Stimulated activated CD4-positive, alpha-beta T cell treated with anti-CD3 and anti-CD28 coated beads, Interleukin-12 subunit alpha, Interleukin-12 subunit beta, amount 100 ng/mL, for 4 hours (primary cell): Measurements from ENCODE around the gene CTSK.
"Not testable (repeated sequence)": the region's sequence is repeated elsewhere in the genome, so short reads cannot be mapped to it uniquely, and the experiment has no call there.

ENCODE experiments used
- DNase-seq: peaks from one replicate; pipeline ENCODE4 v3.0.0-alpha.2; 2020

Gene CTSK

DNA sequence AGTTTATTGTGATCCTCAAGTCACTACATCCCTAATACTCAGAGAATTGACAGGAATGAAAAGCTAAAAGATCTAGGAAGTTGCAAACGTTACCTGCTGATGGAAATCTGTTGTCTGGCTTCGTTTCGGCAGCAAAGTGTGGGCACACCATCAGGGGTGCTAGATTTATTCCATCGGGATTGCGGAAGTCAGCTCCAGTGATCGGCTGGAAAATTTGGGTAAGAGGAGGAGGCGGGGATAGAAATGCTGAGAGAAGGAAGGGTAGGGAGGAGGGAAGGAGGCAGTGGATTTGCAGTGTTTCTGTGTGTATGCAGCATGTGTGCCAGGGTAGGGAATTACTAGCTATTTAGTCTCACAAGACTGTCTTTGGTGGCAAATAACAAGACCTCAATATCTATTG lies at the start of gene CTSK:
CTSK (minus strand) TSS at position 140 of the 400 bp plus-strand sequence. CDS start 1,455 bp downstream, outside the sequence.
- DNase-seq: no peak

DNA sequence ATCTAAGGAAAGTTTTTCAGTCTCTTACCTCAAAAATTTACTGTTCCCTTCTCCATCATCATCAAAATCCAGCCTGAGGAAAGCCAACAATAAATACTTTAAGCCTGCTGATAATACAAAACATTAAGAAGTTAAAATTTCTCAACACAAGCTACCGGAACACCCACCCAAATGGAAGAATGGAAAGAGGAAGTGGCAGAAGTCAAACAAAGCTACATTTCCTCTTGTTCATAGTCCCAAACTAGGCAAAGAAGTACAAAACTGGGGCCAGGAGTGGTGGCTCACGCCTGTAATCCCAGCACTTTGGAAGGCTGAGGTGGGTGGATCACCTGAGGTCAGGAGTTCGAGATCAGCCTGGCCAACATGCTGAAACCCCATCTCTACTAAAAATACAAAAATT lies 44.7 kb upstream of the CTSK start:
- not testable (repeated sequence) for DNase-seq

DNA sequence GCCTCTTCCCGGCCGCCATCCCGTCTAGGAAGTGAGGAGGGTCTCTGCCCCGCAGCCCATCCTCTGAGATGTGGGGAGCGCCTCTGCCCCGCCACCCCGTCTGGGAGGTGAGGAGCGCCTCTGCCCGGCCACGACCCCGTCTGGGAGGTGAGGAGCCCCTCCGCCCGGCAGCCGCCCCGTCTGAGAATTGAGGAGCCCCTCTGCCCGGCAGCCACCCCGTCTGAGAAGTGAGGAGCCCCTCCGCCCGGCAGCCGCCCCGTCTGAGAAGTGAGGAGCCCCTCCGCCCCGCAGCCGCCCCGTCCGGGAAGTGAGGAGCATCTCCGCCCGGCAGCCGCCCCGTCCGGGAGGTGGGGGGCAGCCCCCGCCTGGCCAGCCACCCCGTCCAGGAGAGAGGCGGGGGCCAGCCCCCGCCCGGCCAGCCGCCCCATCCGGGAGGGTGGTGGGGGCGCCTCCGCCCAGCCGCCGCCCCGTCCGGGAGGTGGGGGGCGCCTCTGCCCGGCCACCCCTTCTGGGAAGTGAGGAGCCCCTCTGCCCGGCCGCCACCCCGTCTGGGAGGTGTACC lies 42.8 kb upstream of the CTSK start:
- DNase-seq: not testable (repeated sequence)

DNA sequence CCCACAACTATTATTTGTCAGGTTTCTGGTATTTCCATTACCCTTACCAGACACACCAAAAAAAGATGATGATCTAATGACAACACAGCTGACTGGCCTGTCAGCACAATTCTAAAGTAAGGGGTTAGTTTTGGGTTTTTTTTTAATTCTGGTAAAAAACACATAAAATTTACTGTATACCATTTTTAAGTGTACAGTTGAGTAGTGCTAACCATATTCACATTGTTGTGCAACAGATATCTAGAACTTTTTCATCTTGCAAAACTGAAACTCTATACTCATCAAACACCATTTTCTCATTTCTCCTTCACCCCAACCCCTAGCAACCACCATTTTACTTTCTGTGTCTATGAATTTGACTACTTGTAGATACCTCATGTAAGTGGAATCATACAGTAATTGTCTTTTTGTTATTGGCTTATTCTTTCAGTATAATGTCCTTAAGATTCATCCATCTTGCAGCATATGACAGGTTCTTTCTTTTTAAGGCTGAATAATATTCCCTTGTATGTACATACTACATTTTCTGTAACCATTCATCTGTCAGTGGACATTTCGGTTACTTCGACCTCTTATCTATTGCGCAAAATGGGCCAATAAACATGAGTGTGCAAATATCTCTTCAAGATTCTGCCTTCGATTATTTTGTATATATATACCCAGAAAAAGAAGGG lies 38.5 kb upstream of the CTSK start:
- DNase-seq: no peak

DNA sequence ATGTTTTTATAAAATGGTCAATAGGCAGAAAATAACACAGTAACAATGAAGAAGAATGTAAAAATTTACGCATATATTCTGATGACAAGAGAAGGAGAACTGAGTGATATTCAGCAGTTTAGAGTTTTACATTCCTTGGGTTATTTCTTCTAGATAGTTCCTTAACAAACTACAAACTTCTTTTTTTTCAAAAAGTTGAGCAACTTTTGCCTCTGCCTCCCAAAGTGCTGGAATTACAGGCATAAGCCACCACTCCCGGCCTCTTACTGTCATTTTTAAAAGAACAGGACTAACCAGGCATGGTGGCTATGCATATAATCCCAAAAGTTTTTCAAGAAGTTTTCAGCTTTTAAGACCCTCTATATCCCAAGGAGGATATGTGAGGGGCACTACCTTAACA lies 35.4 kb upstream of the CTSK start:
- no peak for DNase-seq

DNA sequence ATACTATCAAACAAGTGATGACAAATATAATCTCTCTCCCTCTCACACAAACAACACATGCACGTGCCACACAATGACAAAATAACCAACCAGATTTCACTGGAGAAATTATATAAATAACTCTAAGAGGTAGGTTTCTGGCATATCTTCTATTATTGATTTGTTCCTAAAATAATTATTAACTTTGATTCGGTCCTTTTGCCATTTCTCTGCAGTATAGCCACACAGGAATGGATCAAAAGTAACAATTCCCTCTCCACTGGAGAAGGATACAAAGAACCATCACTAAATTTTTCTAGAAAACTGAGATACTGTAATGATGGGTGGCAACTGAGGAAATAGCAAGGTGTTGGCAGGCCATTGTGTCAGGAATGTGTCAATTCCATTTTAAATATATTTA lies 34.9 kb upstream of the CTSK start:
- no peak for DNase-seq

DNA sequence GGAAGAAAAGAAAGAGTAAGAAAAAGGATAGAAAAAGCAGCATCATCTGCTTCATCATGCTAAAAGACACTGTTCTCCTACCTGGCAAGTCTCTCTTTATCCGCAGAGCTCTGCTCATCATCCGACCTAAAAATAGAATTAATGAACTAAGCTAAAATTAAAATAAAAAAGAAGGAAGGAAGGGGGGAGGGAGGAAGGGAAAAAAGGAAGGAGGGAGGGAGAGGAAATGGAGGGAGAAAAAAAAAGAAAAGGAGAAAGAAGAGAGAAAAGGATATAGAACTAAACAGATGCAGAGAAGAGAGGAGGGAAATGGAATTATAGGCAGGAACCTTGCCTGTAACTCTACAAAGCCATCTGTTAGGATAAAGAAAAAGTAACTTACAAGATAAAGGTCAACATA lies 34.3 kb upstream of the CTSK start:
- DNase-seq: no peak

DNA sequence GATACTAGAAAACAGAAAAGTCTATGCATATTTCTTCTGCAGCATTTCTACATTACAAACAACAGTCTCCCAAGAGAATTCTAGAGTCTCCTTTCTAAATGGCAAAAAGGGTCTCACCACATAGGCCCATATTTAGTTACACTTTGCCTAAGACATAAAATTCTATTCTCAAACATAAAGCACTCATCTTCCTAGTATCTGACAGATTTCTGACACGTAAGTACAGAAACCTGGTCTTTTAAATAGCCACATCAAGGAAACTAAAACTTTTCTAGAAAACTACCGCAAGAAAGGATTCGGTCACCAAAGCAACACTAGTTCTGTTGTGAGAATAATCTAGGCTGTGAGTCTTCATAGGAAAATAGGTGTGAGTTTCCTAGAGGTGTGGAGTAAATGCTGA lies 33.6 kb upstream of the CTSK start:
- DNase-seq: no peak

DNA sequence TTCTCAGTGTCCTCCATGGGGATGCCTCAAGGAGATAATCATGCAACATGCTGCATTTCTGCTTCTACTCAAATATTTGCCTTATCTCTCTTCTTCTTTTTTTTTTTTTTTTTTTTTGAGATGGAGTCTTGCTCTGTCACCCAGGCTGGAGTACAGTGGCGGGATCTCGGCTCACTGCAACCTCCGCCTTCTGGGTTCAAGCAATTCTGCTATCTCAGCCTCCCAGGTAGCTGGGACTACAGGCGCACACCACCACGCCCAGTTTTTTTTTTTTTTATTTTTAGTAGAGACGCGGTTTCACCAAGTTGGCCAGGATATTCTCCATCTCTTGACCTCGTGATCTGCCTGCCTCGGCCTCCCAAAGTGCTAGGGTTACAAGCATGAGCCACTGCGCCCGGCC lies 32.8 kb upstream of the CTSK start:
- not testable (repeated sequence) for DNase-seq

DNA sequence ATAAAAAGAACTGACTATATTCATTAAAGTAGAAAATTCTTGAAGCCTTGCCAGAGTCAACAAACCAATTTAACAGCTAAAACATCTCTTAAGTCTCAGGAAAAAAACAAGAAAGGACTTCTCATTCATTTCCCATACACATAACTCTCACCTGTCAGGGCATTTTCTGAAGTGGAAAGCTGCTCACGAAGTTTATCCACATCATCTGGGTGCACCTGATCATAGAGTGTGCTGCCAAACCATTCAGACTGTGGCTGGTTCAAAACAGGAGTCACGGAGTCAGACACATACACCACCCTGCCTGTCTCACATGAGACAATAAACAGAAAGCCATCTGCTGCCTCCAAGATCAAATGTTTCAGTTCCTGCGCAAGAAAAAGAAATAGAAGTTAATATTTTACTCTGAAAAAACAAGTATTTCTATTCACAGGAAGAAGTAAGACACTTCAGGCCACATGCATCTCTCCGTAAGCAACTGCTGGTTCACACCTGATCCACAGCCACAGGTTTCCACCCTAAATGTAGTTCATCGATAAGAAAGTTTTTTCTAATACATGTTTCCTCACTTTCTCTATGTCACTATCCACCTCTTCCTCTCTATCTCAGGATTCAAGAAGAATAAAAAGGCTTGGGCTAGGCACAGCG lies 28.2 kb upstream of the CTSK start:
- DNase-seq: no peak

DNA sequence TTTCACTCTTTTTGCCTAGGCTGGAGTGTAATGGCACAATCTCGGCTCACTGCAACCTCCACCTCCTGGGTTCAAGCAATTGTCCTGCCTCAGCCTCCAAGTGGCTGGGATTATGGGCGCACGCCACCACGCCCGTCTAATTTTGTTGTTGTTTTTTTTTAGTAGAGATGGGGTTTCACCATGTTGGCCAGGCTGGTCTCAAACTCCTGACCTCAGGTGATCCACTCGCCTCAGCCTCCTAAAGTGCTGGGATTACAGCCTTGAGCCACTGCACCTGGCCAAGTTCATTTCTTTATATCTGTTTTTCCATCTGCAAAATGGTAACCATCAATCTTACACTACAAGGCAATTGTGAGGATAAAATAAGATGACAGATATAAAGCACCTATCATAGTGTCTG lies 25.9 kb upstream of the CTSK start:
- DNase-seq: not testable (repeated sequence)

DNA sequence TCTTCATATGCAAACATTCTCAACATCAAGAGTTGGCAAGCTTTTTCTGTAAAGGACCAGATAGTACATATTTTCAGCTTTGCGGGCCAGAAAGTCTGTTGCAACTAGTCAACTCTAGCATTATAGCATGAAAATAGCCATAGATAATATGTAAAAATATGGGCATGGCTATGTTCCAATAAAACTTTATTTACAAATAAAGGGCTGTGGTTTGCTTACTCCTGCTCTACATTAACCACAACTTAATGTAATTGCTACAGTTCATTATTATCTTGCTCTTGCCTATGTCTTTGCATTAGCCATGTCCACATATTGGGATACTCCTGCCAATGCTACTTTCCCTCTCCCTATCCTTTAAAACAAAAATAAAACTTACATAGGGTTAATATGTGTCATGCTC lies 24.5 kb upstream of the CTSK start:
- no peak for DNase-seq

DNA sequence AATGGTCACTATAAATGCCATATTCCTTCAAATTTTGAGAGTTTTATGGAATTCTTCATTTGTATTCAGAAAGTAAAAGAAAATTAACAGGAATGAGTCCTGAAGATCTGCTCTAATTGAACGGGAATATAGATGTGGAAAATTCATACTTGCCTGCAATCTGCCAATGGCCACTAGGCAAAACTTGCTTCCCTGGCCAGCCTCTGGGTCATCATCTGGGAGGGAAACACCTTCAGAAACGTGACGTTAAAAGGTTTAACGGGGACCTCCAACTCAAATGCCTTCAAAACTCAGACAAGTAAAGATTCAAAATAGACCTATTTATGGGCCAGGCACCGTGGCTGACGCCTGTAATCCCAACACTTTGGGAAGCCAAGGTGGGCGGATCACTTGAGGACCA lies 21.7 kb upstream of the CTSK start:
- DNase-seq: no peak

DNA sequence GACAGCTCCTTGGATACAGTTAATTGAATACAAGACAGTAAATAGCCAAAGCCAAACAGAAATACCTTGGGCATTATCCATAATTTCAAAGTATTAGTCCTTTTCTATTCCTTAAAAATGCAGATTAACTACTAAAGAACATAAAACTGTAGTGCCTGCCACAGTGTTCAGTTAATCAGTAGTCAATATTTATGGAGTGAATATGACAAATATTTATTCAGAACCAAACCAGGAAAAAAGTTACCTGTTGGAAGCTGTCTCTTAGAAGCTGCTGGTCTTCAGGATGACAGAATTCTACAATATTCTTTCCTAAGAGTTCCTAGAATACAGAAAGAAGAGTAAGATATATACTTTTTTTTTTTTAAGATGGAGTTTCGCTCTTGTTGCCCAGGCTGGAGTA lies 18.2 kb upstream of the CTSK start:
- no peak for DNase-seq

DNA sequence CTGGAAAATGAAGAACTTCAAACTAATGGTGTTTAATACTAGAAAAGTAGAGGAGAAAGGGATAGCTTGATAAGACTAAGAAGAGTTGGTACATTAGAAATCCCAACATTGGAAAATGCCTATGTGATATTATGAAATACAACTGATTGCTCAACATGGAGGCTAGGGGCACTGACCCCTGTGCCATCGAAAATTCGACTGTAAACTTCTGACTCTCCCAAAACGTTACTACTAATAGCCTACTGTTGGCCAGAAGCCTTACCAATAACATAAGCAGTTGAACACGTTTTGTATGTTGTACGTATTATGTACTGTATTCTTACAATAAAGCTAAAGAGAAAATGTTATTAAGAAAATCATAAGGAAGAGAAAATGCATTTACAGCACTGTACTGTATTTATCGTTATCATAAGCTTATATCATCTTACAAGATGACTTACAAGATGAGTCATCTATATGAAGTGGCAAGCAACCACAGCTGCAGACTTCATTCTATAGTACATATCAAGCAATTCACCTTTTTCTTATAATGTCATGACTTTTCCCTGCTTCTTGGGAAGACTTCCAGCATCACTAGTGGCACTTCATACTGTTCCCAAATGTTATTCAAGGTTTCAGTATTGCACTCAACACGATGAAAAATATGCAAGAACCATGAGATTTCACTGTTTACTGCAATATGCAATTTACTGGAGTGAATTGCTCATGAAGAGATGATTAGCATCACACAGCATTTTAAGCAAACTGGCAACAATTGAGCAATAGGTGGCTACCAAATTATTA lies 12.9 kb upstream of the CTSK start:
- DNase-seq: no peak

DNA sequence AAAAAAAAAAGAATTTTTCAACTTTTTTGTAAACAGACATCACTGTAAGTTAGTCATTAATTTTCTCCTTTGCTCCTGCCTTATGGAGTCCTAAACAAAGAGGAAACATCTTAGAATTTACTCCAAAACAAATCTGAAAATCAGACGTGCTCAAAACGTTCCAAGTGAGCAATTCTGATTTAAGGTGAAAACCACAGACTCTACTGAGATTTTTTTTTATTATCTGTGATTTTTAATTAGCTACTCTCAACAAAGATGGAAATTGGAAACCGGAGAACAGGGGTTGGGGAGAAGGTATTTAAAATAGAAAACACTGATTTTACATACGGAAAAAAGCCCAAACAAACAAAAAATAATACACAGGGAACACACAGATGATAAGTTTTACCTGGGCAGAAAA lies 7.8 kb upstream of the CTSK start:
- DNase-seq: no peak

DNA sequence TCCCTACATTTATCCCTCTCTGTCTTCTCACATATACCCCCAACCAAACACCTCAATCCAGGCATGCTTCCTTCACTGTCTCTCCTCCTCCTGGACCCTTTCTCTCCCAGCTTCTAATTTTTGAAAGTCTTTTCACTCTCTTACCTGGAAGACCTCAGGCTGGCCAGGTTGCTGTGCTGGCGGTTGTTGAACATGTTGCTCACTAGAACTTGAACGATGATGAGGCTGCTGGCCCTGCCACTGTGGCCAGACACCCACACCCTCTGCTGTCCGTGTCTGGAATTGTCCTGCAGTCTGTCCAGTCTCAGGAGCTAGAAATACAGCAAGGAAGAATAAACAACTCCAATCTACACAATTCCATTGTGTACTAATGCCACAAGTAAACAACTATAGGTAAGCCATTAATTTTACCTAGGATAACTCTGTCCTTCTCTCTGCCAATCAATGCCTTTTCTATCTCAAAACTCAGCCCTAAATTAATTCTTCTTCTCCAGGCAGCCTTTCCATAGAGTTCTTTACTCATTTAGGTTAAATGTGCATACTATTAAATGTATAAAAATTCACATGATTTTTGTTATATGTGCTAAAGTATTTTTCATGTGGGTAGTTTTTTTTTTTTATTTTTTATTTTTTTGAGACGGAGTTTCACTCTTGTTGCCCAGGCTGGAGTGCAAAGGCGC lies 5.1 kb upstream of the CTSK start:
- DNase-seq: no peak

DNA sequence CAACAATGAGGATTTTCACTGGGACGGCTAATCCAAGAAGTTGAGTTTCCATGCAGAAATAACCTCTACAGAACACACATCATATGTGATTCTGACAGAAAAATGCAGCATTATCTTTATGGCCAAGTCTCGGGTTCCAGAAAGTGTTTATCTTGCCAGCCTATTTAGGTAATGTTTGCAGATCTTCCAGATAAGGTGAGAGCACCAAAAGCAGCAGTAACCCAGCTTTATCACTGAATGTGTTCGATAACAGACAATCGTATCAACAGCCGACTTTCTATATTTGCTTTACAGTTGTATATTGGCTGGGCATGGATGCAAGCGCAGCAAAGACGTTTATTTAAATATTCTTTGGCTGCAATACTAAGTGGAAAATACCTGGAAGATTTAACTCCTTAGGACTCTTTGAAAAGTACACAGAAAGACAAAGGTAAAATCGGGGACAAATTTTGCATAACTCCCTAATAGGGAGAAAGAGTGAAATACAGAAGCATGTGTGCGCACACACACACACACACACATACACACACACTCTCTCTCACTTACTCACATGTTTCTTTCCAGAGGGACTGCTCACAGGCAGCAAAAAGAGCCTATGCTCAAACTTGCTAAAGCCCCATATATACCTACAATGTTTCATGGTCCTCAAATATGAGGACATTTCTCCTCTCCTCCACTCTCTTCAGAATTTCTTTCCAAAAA lies 3.0 kb upstream of the CTSK start:
- DNase-seq: no peak

DNA sequence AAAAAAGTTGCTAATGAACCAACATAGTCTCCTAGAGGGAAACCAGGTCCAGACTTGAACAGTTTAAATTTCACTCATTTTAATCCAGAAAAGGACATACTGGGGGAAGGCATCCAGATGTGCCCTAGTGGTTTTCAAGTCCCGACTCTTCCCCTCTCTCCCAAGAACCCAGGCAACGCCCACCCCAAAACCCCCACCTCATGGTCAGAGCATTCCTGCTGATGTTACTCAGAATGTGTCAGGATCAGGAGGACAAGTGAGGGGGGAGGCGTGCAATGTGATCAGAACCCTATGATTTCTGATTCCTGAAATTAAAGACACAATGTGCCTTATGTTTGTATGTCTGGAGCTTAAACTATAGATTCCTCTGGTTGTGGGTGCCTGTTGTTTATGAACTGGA lies 1.6 kb upstream of the CTSK start:
- no peak for DNase-seq

DNA sequence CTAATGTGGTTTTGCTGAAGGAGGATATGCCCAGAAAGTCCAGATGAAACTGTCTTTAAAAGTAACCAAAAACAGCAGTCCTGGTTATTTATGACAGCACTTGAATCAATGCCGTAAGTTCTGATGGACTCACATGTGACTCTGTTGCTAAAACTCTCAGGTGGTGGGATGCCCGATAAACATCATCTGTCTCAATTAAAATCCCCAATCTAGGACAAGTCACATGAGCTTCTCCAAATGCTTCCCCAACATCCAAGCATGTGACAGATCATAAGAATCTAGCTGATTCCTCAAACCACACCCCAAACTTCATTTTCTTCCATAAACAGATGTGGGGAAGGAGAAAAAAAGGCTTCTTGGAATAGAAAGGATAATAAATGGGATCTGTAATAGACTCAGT lies 786 bp upstream of the CTSK start:
- no peak for DNase-seq

DNA sequence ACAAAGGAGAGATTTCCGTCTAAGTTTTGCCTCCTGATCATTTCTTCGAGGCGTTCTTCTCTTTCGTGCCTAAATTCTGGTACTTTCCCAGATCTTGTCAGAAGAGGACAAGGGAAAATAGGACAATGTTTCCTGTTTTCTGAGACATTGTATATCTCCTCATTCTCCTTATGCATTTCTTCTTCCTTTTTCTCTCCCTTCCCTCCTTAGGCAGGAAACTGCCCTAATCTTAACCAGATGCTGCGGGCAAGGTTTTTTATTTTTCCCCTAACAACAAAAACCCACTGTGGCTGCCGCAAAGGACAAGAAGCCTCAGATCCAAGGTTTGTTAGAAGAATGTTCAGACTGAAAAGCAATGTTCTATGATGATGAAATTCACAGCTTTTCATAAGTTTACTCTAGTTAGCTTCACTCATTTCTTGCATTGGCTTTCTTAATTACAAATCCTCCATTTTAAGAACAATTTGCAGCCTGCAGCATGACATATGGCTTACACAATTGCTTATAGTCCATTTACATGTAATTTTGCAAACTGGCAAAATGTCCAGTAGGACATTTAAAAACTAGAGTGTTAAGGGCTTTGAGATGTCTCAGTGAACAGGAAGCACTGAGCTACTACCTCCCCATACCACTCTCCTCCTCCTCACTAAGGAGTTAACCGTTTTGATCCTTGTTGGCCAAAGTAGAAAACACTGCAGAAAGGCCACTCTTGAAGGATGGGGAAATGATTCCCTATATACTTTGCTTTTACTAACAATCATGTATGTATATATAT lies 624 bp downstream of the CTSK start:
- DNase-seq: no peak

DNA sequence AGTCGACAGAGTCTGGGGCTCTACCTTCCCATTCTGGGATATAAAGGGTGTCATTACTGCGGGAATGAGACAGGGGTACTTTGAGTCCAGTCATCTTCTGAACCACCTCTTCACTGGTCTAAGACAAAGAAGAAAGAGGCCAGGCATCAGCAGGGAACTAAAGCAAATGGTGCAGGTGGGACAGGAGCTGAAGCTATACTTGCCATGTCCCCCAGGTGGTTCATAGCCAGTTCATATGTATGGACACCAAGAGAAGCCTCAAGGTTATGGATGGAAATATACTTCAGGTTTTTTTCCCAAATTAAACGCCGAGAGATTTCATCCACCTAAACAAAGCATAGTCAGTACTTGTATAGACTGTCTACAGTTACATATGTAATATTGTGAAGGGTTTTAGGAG lies 2.2 kb downstream of the CTSK start:
- no peak for DNase-seq
